ENCODE results near the gene TNN.
A peak's percentile ranks its signal among the peaks of the same experiment; 100 is the strongest.

TNN gene

DNA sequence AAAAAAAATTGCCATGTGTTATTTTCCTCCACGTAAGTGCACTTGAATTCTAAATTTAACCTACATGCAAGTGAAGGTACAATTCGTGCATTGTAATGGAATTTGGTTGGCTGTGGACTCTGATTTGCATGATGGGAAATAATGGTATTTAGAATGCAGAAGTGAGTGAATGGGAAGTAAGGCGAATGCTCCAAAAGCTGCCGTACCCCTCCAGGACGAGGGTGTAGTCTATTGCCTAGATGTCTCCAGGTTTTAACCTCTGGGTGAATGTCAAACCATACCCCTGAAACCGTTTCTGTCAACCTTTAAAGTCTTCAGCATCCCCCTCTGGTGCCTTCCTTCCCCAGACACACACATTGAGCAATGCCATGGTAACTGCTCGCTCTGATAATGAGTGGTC, 80.4 kb downstream of the TNN start:
- no peak for DNase-seq

DNA sequence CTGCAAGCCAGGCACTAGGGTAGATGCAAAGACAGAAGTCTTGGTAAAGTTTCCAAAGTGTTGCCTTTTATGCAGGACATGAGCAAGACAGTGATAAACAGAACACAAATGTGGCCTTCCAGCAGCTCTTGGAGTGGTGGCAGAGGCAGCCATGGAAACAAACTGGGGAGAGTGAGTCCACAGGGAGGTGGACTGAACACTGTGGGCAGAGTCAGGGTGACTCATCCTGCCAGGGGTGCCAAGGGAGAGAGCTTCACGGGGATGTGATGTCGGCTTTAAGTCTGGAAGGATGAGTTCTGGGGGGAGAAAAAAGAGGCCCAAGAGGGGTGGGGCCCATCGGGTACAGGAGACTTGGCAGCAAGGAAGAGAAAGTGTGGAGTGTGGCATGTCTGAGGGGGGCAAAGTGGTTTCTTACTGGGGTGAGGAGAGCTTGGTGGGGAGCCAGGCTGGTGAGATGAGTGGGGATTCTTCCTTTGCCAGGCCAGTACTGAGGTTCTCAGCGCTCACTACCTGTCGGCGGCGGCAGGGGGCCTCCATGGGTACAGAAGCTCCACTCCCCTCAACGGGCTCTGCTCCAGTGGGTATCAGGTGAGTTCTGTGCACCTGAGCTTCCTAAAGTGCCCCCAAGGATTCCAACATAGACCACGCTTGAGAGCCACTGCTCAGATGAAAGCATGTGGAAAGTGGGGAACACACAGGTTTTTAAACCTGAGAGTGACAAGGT, 83.1 kb downstream of the TNN start:
- no peak for DNase-seq

DNA sequence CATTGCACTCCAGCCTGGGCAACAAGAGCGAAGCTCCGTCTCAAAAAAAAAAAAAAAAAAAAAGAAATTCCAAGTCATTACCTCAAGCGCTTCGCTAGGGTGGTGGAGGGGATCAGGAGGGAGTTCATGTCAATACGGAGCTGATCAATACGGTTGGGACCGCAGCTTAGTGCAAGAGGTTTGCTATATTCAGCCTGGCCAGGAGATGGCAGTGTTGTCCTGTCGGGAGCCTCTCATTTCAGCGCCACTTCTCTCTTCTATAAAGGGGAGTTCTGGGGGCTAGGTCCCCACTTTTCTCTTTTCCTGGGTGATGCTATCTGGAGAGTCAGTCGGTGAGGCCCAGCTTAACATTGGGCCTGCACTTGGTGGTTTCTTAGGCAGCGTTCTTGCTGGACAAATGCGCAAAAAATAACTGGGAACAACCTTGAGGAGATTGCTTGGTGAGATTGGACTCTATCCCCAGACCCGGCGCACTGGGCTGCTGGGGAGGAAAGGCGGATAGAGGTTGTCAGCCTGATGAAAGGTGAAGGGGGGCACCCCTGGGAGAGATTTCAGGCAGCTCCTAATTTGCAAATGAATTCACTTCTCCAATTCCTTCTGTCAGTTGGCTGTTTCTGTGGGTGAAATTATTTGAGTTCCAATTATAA, 84.5 kb downstream of the TNN start:
- DNase-seq, result peak; percentile 69

DNA sequence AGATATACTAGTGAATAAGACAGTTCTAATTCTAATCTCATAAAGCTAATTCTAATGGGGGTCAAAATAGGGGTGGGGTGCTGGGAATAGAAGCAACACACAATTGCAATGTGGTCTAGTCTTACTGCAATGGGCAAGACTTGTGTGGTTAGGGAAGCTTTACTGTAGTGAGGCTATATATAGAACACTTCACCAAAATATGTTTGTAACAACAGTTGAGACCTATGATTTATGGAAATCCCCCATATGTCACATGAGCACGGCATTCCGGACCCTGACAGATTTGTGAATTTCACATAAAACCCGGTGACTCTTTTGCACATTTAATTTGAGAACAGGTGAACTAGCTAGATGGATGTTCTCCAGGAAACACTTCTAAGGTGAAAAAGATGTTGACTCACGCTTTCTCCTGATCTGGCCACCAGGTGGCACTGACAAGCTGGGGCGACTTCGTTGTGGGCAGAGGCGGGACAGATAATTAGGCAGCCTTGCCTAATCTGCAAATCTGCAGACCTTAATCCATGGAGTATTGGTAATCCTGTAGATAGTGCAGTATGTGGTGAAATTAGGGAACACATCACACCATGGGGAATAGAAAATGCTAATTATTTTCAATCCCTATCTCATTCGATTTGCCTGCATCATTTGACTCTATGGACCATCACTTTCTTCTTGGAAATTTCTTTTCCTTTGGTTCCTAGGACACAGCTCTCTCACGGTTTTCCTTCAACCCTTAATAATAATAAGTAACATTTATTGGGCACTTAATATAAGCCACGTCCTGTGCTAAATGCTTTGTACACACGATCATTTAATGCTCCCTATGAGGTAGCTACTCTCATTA, 87.2 kb downstream of the TNN start:
- peak; percentile 70 for DNase-seq

DNA sequence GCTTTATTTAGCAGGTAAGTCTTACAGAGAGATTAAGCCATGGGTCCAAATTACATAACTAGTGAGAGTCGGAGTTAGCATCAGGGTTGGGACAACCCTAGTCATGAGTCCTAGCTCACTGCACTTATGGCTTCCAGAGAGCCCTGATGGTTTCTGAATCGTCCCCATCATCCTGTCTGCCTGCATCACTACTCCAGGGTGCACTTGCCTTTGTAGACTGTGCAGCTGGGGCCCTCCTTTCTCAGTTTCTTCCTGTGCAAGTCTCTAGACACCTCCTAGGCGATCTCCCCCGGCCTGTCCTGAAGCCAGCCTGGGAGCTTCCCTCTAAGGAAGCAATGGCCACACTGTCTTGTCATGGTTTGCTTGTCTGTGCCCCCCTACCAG, 87.8 kb downstream of the TNN start:
- DNase-seq, result no peak

DNA sequence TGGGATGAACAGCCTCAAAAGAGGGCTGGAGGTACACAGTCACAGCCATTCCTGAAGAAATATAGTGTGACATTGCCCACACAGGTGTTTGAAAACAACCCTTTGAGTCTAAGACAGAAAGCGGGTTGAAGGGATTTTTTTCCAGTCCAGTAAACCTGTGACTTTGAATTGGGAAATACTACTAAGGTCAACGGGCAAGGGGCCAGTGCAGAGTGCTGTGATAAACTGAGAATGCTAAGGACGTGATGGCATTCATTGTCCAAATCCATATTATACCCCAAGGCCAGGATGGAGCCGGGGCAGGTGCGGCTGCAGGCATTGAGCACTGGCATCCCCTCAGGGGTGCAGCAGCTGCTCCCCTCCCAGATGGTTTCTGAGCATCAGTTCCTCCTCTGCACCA, 88.3 kb downstream of the TNN start:
- DNase-seq, result no peak

DNA sequence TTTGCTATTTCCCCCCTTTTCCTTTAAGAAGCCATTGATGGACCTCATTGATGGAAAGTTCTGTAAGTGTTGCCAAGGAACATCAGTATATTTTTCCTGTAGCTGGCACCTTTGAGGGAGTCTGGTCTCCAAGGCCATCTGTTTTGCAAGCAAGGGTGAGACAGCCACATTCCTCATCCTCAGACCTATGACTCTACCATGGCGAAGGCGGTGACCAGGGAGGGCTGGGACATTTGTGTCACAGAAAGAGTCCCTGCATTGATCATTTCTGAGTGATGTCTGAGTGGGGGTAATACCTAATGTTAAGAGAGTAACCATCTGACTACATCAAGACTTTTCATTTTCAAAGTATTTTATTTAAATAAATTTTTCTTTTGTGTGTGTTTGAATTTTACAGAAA, 89.6 kb downstream of the TNN start:
- DNase-seq, result no peak

DNA sequence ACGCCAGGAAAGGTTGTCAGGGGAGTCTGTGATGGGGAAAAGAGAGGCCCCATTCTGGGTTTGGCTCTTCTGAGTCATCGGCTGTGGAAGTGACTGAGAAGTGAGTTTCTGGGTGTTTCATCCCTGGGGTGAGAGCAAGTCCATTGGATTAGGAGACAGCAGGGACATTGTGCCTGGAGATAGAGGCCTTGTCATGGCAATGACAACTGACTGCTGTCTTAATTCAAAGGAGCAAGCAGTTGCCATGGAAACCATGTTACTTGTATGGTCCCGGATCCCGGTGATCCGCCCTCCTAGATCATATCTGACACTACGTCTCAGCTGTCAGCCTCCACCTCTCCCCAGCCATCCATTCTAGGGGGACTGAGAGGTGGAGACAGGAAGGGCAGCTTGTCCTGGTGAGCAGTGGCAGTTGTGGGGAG, 90.5 kb downstream of the TNN start:
- DNase-seq, result no peak

DNA sequence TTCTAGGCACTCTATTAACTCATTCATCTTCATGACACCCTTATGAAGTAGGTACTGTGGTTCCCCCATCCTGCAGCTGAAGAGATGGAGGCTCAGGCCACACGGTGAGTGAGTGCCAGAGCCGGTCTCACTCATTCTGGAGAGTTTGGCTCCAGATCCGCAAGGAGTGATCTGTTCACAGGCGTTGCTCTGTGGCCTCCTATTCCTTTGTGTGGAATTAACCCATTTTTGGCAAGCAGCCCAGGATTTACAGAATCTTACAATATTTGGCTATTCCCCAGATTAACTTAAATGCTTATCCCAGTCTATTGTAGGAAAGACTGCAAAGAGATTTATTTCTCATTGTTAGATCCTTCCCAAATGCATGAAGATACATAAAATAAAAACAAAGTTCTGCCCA, 95.3 kb downstream of the TNN start:
- DNase-seq, result no peak

DNA sequence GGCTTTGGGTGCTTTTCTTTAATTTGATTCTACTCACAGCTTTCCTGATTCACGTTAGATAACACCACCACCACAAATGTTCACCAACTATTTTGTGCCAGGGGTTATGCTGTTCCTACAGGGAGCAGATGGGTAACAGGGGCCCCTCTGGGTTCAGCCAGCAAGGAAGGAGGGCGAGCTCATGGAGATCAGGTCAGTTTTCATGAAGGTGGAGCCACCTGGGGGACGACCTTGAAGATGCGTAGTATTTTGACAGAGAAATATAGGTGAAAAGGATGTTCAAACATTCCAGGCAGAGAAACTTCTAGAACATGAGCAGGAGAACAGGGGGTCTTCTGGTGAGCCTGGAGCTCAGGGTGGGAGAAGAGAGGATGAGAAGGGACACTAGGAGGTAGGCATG, 96.1 kb downstream of the TNN start:
- no peak for DNase-seq

DNA sequence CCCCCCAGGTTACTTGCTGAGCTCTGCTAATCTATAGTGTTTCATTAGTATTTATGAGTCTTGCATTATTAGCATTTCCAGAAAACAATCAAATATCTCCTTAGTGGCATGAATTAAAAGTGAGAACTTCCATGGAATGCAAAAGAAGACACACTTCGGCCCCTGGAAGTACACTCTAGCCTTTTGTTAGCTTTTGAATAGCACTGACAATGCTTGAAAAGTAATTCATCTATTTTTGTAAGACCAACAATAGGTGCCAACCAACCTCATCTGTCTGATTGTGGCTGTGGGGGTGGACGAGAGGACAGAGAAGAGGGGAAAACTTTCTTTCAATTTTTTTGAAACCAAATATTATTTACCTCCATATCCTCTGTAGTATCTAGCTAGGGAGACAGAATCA, 97.1 kb downstream of the TNN start:
- no peak for DNase-seq

DNA sequence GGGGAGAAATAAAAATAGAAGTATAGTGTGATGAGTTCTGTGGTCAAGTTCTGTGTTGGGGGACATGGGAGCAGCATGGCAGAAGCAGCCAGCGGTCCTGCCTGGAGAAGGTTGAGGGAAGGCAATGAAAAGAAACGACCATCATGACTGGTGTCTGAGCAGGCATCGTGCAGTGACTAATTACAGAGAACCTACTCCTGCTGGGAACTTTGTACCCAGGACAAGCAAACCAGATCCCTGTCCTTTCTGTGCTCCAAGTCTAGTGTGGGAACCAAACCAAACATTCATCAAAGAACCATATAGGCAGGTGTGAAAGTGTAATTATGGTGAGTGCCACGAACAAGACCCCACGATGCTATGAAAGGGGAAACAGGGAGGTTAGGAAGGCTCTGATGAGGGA, 99.1 kb downstream of the TNN start:
- DNase-seq, result no peak

DNA sequence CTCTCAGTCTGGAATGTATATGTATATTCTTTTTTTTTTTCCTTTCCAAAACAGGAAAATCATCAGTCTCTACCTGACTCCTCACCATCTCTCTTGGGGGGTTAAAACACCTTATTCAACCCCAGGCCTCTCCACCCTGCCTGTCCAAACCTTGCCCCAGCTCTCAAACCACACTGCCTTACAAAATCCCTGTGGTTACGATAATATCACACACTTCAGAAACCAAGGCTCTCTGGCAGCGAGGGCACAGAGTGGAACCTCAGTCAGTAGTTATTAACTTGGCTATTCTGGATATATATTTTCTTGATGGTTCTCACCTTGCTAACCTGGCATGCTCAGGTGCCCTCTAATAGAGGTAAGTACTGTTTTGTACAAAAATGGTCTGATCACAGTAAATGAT, 100.2 kb downstream of the TNN start:
- no peak for DNase-seq

DNA sequence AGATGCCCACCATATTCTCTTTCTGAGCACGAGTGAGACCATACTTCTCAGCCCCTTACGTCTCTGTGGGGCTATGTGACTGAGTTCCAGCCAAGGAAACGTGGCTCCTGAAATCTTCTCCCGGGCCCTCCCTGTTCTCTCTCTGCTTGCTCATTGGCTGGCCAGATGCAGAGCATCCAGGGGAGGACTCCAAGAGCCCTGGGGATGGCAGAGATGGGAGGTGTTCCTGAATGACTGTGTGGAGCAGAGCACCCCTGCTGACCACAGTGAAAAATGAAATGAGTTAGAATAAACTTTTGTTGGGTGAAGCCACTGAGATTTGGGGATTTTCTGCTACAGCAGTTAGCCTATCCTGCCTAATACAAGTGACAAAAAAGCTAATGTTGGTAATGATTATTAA, 101.1 kb downstream of the TNN start:
- DNase-seq, result no peak

DNA sequence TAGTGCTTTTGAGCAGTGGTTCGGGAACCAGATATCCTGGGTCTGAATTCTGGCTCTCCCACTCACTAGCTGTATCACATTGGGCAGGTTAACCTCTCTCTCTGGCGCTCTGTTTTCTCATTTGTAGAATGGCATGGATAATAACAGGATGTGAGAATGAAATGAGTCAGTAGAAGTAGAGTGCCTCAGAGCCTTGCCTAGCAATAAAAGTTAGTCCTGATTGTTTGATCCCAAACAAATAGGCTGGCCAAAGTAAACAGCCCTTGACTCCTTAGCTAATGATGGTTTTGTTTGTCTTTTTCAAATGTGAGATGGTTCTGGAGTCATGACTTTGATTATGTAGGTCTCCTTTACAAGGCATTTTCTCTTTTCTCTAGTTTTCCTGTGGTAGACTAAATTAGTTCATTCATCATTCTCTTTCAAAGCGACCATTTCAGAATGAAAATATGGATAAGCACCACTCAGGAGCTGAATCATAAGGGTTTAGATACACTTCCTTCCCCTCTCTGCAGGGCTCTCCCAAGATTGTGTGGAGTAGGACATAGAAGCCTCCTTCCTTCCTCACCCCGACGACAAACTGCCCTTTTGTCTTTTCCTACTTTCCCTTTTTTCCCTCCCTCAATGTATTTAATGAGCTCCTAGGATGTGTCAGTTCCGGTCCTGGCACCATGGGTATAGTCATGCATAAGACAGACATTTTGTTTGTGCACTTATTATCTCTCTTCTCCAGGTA, 101.8 kb downstream of the TNN start:
- no peak for DNase-seq

DNA sequence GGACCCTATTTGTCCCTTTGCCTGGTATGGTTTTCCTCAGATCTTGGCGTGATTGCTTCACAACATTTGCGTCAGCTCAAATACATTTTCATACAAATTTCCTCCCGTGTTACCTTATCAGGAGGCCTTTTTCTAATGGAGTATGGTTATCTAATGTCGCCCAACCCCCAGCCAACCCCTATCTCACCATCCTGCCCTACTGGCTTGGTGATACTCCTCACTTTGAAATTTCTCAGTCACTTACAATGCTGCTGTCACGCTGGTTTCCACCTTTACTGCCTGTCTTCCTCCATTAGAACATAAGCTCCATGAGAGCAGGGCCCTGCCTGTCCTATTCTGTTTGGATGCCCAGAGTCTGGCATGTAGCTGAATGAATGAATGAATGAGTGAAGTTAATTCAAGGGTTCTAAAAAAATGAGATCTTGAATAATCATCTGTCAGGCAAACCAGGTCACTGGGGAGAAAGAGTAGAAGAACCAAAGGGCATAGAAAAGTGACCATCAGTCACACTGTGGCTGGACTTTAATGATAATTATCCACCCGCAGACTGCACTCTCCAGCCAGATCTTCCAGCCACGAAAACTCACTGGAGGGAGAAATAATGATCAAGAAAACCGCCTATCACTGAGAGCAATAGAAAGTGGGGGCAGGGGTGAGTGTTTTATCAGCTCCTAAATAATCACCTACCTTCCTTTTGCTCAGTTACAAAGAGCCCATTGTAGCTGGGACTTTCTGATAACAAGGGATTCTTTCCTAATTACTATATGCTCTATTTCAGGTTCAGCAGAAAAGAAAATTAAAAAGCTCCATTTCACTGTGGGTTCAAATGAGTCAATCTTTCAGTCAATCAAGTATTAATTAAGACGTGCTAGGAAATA, 103.6 kb downstream of the TNN start:
- DNase-seq, result no peak

DNA sequence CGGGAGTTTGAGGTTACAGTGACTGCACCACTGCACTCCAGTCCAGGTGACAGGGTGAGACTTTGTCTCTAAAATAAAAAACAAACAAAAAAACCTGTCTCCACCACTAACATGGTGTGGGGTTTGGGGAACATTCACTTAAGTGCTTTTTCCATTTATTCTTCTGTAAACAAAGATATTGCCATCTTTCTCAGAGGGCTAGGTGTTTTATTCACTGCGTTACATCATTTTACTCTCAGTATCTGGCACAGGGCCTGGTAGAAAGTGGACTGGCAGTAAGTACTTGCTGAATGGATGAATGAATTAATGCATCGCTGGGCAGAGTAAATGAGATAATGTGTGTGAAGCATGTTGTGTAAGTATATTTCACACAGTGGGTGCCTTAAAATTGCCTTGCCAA, 104.9 kb downstream of the TNN start:
- DNase-seq, result no peak

DNA sequence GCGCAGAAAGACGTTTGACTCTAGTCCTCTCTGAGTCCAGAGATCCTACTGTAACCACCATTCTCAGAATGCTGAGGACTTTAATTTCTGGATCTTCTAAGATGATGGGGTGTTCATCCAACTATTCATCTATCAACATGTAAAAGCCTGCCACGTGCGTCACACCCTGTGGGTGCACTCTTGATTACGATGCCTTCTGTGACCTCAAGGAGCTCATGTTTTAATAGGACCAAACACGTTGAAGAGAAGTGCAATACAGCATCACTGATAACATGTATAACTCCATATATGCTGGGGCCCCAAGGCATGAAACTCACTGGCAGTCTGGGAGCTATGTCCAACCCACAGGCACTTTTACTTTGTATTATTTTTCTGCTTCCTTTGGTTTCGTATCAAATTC, 105.9 kb downstream of the TNN start:
- no peak for DNase-seq

DNA sequence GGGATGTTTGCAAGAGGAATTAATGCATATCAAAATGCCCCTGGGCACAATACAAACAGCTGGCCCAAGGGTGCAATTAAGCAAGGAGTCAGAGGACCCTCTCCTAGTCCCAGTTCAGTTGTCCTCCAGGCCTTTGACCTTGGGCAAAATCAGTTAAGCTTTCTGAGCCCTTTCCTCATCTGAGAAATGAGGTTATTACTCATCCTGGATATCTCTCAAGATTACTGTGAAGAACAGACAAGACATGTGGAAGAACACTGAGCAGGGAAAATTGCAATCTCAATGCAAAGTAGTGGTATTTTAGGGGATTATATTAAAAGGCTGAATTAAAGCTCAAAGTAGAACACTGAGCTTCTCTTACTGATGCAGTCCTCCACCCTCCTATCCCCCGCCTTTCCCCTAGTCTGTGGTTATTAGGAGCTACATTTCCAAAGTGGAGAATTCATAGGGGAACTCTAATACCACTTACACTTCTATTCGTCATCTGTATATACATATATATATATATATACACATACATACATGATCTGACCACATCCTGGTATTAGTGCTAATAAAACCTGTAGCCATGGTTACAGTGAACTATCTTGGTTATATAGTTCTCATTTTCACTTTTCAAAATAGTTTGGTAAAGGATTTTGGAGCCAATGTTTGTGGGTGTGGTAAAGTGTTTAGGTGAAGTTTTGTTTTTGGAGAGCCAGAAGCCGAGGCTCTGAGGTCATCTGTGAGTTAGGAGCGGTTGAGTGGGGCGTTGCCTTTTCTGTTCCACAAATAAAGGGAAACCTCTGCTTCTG, 106.9 kb downstream of the TNN start:
- DNase-seq, result no peak

DNA sequence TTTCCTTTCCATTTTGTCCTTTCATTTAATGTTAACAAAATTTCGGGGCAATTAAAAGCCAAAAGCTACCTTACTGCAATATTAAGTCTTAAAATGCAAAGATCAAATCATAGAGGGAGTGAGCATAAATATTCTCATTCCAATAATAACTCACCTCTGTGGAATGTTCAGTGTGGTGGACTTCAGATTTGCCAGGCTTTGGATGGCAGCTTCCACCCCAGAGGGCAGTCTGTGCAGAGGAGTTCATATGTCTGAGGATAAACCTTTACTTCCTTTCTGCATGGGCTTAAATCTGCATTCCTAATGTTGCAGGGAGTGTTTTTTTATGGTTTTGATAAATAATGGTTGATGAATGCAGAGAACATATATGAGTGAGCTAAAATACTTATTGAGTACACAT, 108.6 kb downstream of the TNN start:
- DNase-seq, result no peak

DNA sequence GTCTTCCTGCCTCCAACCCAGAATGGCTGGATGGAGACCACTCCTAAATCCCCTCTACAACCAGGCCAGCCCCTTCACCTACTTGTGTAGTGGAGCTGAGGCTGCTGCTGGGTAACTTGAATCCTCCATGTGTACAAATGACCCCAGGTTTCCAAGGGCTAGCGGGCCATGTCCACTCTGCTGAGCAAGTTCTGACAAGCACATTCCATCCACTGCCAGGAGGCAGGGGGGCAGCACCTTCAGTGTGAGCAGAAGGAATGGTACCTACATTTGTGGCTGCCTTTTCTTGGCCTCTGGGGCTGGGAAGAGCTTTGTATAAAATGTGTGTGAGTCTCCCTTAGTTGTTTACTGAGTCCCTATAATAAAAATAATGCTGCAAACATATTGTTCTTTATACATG, 110.4 kb downstream of the TNN start:
- no peak for DNase-seq

Measured in T-helper 9 cell (primary cell).